Measurements from ENCODE around the gene ELL2.

Gene ELL2

GRCh38 chr5:95835682-95836385 is 125.8 kb downstream of the ELL2 start:
- peaks cover 13% of the 10 kb centered on the region for H3K4me1 ChIP-seq
- no peak overlapping the region for H3K9ac ChIP-seq
- TF ChIP-seq CTCF (IDR thresholded peaks at IDR 0.05): no peak

More at GRCh38 chr5:95835682-95836385, 125.8 kb downstream of the ELL2 start:
- Histone ChIP-seq H3K27ac (peak overlapping the region; percentile 11), H3K27me3 (ENCODE audit: control insufficient read depth, insufficient read depth, low read length) (no peaks in the 10 kb centered on the region), H3K79me2 (no peaks in the 10 kb centered on the region), H3K4me3 (ENCODE audit: low read depth, low read length) (no peak overlapping the region), H3K4me2 (ENCODE audit: low read length) (peak overlapping the region; percentile 14), H2AFZ (peak overlapping the region; percentile 69), H3K36me3 (ENCODE audit: control insufficient read depth, insufficient read depth, low read length) (no peaks in the 10 kb centered on the region), H3K9me3 (ENCODE audit: control insufficient read depth, low read length) (no peaks in the 10 kb centered on the region)

Data from parathyroid adenoma (tissue), 2 donors.